NCI-H146 treated with DMSO at 0.1 percent for 48 hours (cell line): ENCODE data around the gene CACNA1C.

Source experiments
- DNase-seq: peaks from one replicate; lab custom pipeline; 2025; ENCODE audit not compliant: unreplicated experiment; lab: John Stamatoyannopoulos, UW

Gene CACNA1C

DNA sequence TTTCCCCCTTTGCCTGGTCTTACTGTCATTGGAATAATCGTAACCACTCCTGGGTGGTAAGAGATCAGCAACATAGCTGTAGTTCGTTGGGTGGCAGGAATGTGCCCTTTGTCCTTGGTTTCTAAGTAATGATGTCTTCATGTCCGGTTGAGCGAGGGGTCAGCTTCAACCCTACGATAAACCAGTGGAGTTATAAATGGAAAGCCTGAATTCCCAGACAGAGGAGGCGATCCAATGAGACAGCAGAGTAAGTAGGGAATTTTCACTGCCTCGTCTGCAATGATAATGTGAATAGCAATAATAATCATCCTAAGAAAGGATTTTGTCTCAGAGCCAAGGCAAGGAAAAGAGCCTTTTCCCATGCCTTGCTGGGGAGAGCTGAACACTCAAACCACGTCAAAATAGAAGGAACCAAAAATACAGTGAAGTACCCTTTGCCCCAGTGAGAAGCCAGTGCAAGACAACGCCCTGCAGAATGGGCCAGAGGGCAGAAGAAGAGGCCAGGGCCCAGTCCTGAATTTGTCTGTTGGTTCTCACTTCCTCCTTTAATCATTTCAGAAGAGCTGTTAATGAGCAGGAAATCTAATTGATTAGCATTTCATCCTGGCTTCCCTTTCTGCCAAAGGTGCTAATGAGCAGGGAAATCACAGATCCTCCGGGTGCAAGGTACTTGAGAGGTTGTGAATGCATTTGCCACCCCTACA, 330.7 kb downstream of the CACNA1C start:
- no peak for DNase-seq

DNA sequence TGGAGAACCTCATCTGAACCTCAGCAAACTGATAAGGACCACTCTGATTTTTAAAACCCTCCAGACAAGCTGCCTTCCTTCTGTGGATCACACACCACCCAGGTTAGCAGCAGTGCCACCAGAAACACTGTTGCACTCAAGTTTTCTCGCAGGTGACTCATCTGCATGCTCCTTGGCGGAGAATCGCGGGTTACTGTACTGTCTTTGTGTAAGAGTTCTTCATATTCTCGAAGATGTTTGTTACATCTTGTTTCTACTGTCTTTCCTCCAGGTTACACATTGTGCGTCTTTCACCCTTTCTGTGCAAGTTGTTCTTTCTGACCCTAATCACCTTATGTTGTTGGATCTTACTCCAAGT, 331.2 kb downstream of the CACNA1C start:
- DNase-seq, result no peak

GRCh38 chr12:2384533-2385351, 332.0 kb downstream of the CACNA1C start:
- DNase-seq, result no peak

GRCh38 chr12:2385529-2385928, 332.7 kb downstream of the CACNA1C start:
- no peak for DNase-seq

DNA sequence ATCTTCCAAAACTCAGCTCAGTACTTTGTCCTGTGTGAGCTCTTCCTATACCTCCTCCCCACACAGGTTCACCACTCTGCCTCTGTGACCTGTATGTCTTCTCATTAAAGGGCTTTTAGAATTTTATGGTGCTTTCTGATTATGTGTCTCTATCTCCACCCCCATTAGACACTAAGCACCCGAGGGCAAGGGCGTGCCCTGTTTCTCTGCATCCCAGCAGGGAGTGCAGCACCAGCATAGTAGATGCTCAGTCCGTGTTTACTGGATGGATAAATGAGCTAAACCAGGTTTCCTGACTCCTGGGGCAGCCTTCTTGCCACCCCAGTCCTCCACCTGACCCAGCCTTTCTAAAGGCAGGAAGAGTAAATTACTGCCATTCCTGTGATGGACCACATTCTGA, 333.8 kb downstream of the CACNA1C start:
- no peak for DNase-seq

DNA sequence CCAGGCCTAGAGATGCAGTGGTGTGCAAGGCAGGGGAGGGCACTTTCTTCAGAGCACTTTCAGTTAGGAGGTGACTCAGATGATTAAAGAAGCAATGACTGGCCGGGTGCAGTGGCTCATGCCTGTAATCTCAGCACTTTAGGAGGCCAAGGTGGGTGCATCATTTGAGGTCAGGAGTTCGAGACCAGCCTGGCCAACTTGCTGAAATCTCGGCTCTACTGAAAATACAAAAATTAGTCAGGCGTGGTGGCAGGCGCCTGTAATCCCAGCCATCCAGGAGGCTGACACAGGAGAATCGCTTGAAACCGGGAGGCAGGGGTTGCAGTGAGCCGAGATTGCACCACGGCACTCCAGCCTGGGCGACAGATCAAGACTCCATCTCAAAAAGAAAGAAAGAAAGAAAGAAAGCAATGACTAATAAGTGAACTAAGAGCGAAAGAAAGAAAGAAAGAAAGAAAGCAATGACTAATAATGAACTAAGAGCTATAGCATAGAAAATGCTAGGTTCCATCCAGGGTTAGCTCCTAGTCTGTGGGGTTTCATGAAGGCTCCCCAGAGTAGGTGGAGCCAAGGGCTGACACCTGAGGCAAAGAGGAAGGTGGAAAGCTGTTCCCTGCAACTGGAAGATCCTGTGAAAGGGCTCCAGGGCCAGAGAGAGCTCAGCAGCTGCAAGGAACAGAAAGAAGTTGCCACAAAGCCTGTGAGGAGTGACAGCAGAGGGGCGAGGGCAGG, 334.5 kb downstream of the CACNA1C start:
- no peak for DNase-seq

GRCh38 chr12:2389079-2389790, 336.4 kb downstream of the CACNA1C start:
- DNase-seq, result no peak

DNA sequence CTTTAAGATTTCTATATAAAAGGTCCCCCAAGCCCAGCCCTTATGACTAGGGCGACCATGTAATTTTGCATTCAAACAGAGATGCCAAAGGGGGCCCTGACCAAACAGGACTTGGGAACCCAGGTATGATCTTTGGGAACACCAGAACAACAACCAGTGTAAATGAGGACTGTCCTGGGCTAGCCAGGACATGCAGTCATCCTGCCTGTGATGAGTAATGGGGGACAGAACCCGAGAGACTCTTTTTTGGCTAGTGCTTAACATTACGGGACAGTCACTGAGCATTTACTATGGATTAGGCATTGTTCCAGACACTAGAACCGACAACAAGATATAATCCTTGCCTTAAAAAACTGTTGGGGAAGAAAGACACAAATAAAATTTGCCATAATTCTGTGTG, 337.3 kb downstream of the CACNA1C start:
- DNase-seq, result no peak

DNA sequence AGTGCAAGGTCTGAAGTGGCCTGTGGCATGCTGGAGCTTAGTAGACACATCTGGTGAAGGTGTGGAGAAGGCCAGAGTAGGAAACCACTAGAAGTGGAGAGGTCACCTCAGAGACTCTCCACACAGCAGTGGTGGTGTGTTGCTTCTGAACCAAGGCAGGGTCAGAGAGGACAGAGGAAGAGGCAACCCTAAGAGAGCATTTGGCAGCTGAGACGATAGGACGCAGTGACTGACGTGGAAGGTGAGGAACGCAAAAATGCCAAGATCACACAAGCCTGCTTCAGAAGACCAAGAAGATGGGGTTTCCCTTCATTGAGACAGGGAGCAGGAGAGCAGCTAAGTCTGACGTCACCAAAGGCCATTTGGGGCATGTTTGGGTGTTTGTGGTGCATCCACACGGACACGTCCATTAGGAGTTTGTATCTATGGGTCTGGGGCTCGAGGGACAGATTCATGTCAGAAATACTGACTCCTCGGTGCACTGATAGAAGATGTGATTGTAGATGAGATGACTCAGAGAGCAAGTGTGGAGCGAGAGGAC, 338.1 kb downstream of the CACNA1C start:
- no peak for DNase-seq

DNA sequence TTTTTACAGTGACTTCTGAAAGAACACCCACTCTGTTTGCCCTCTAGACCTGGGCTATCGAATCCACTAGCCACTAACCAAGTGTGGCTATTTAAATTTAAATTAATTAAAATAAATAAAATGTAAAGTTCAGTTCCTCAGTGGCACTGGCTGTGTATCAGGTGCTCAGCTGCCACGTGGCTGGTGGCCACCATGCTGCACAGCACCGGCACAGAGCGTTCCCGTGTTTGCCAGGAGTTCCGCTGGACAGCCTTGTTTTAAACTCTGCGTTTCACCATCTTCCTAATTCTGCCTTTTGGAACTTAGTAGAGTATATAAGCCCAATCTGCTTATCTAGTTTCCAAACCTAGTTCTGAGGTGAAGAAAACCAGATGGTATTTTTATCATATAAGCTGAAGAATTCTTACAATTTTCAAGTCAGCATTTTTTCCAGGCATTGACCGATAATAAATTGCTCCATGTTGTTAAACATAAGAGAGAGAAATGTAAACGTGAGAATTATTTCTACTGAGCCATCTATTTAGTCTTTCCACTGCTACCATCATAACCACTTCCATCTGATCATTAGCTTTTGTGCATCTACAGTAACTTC, 339.0 kb downstream of the CACNA1C start:
- no peak for DNase-seq

DNA sequence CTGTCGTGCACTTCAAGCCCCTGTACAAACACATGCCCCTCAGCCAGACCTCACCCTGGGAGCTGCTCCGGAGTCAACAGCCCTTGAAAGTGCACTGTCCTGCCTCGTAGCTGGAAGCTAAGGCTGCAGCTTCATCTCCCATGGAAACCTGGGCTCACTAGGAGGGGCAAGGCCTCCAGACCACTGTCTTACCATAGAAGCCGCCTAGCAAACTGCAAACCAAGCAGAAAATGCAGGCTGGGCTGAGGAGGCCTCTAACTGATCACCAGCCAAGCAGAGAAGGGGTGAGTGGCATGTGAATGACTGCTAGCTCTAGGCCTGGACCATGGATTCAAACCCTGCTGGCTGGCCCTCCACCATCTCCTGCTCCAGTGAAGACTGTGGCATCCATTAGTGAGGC, 340.2 kb downstream of the CACNA1C start:
- DNase-seq, result no peak

DNA sequence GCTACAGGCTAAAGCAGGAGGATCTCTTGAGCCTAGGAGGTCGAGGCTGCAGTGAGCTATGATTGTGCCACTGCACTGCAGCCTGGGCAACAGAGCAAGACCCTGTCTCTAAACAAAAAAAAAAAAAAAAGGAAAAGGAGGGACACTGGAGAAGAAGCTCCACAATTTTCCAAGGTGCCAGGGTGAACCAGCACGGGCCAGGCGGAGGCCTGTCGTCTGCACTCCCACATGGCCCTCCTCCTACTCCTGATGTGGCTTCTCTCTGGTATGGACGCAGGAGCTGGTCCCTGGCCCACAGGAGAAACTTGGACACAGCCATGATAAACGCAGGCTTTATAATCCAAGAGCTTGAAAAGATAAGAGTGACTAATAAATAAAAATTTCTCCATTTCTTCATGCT, 341.2 kb downstream of the CACNA1C start:
- DNase-seq, result no peak

GRCh38 chr12:2395354-2395977, 342.7 kb downstream of the CACNA1C start:
- no peak for DNase-seq

GRCh38 chr12:2396448-2396871, 343.7 kb downstream of the CACNA1C start:
- no peak for DNase-seq

DNA sequence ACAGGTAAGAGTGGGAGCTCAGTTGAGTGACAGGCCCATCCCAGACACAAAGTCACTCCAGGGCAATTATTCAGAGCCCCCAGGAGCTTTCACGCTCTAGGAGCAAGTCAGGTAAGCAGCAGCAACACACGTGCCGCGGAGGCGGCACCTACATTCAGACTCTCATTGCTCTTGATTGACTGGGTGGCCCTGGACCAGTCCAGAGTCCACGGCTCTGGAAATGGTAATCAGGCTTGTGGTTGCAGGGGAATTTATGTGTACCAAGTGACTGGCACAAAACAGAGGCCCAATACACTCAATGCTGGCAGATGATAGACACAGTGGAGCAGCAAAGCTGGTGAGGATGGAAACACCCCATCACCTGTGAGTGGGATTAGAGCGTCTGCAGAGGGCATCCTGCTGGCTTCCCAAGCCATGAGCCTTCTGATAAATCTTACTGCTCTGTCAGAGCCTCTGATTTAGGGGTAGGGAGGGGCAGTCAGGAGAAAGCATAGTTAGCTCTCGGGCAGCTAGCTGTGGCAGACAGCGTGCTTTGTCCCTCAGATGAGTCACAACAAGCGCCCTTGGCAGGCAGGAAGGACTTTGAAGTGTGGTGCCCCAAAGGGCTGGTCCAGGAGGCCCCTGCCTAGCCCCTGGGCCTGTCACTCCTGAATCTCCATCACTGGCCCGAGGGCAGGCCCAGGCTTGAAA, 344.7 kb downstream of the CACNA1C start:
- no peak for DNase-seq

- DNase-seq, result no peak
These were observed 348.3 kb downstream of the CACNA1C start for GRCh38 chr12:2401040-2401439.

GRCh38 chr12:2402073-2402579, 349.3 kb downstream of the CACNA1C start:
- DNase-seq, result no peak

DNA sequence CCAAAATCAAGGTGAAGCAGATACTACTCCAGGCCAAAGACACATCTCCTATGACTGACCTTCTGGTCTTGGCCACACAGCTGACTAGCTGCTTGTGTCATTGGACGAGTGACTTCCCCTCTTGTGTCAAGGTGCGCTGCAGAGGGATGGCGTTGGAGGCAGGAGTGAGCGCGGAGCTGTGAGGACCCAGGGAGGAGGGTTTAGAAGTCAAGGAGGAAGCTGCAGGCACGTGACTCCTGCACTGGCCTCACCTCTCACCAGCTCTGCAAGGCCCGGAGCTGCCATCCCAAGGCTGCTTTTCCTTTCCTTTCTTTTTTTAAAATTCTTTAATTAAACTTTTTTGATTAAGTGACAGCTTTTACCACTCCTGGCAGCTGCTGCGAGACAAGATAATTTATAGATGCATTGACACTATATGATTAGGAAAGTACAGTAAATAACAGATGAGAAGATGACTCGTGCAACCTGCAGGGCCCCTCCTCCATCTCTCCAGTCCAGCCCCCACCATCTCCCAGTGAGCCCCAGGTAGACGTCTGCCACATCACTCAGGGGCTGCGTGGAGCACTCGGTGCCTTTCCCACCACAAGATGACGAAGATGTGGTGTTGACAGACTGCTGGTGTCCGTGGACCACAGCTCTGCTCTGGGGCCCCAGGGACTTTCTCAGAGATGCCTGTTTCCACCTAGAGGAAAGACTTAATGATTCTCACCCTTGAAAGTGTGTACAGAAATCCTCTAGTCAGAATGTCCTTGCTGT, 350.6 kb downstream of the CACNA1C start:
- DNase-seq, result no peak

GRCh38 chr12:2405039-2405438, 352.3 kb downstream of the CACNA1C start:
- DNase-seq, result no peak
